Epithelial cell of esophagus (primary cell): ENCODE measurements around the gene CENPP.

Experiments used
- DNase-seq: peaks from one replicate; pipeline ENCODE4 v3.0.0; 2010; ENCODE audit warnings: low read depth
- H3K4me3 ChIP-seq: 2 replicates; pipeline ENCODE4 v1.5.1; 2011; ENCODE audit warnings: mild to moderate bottlenecking, low read length, control low read depth
- CTCF ChIP-seq: IDR thresholded peaks from 2 replicates; pipeline ENCODE4 v1.5.1; 2011; ENCODE audit warnings: low read depth, mild to moderate bottlenecking, low read length, control low read depth, inconsistent platforms; ENCODE audit not compliant: insufficient read depth; ENCODE audit errors: missing control alignments

CENPP gene

GRCh38 chr9:92480291-92480771 is 154.6 kb downstream of the CENPP start:
- no peak overlapping the region for H3K4me3 ChIP-seq
- TF ChIP-seq CTCF, result no peak
- peak; percentile 34 for DNase-seq

GRCh38 chr9:92480986-92481633 is 155.4 kb downstream of the CENPP start:
- H3K4me3 ChIP-seq, result no peak overlapping the region
- no peak for TF ChIP-seq CTCF
- peak; percentile 68 for DNase-seq

GRCh38 chr9:92482329-92482728 is 156.6 kb downstream of the CENPP start, which contains the start of gene ASPN:
Gene ASPN, minus strand, starts transcription at chr9:92482506.
- DNase-seq, result no peak
- no peak within 1 kb of the TSS for H3K4me3 ChIP-seq
- TF ChIP-seq CTCF, result no peak

GRCh38 chr9:92482805-92483204 is 157.1 kb downstream of the CENPP start:
- TF ChIP-seq CTCF, result no peak
- H3K4me3 ChIP-seq, result no peak overlapping the region
- DNase-seq, result no peak

- H3K4me3 ChIP-seq, result no peak overlapping the region
- DNase-seq, result no peak
- no peak for TF ChIP-seq CTCF
Measured at GRCh38 chr9:92483627-92484545, 158.1 kb downstream of the CENPP start.

GRCh38 chr9:92484563-92484962 is 158.8 kb downstream of the CENPP start:
- DNase-seq, result no peak
- TF ChIP-seq CTCF, result no peak
- H3K4me3 ChIP-seq, result no peak overlapping the region
